Activated CD8-positive, alpha-beta memory T cell treated with anti-CD3 and anti-CD28 coated beads for 48 hours (primary cell): ENCODE data around the gene PLCG1.

ENCODE experiments used
- DNase-seq, 3 experiments: peaks; one replicate each; pipeline ENCODE4 v3.0.0-alpha.2; 2020; ENCODE audit warnings: low read depth in 2 of 3, low spot score in 2 of 3

Gene PLCG1

GRCh38 chr20:41178495-41178894 lies 41.2 kb downstream of the PLCG1 start:
- no peak for DNase-seq

- DNase-seq: no peak
Observed at GRCh38 chr20:41178904-41179432, 41.6 kb downstream of the PLCG1 start.

GRCh38 chr20:41179961-41180360 lies 42.6 kb downstream of the PLCG1 start:
- DNase-seq: no peak

- no peak for DNase-seq
Observed at GRCh38 chr20:41180599-41181333, 43.4 kb downstream of the PLCG1 start.

- no peak for DNase-seq
Observed at GRCh38 chr20:41181567-41181966, 44.2 kb downstream of the PLCG1 start.

GRCh38 chr20:41182296-41183212 lies 45.2 kb downstream of the PLCG1 start:
- DNase-seq: no peak

GRCh38 chr20:41183391-41183790 lies 46.0 kb downstream of the PLCG1 start:
- no peak for DNase-seq

- DNase-seq: no peak
Observed at GRCh38 chr20:41183831-41184230, 46.5 kb downstream of the PLCG1 start.

GRCh38 chr20:41185013-41185757 lies 47.8 kb downstream of the PLCG1 start:
- no peak for DNase-seq

GRCh38 chr20:41187668-41188067 lies 50.3 kb downstream of the PLCG1 start:
- no peak for DNase-seq

GRCh38 chr20:41191562-41192500 lies 54.5 kb downstream of the PLCG1 start:
- DNase-seq: no peak

- no peak for DNase-seq
Observed at GRCh38 chr20:41192575-41192974, 55.2 kb downstream of the PLCG1 start.

GRCh38 chr20:41196653-41197225 lies 59.4 kb downstream of the PLCG1 start:
- no peak for DNase-seq

- DNase-seq: no peak
Observed at GRCh38 chr20:41198443-41198842, 61.1 kb downstream of the PLCG1 start.

GRCh38 chr20:41200446-41201202 lies 63.3 kb downstream of the PLCG1 start:
- no peak for DNase-seq

GRCh38 chr20:41201760-41202159 lies 64.4 kb downstream of the PLCG1 start:
- no peak for DNase-seq

- no peak for DNase-seq
Observed at GRCh38 chr20:41202426-41202825, 65.1 kb downstream of the PLCG1 start.

- no peak for DNase-seq
Observed at GRCh38 chr20:41203660-41204059, 66.3 kb downstream of the PLCG1 start.
